NCI-H345 treated with DMSO at 0.1 percent for 48 hours (cell line): ENCODE results near the gene TSLP.

Source experiments
- DNase-seq: peaks from one replicate; lab custom pipeline; 2025; ENCODE audit not compliant: unreplicated experiment; lab: John Stamatoyannopoulos, UW

TSLP gene

GRCh38 chr5:111095982-111096381, 24.5 kb downstream of the TSLP start:
- no peak for DNase-seq

GRCh38 chr5:111099058-111099778, 27.7 kb downstream of the TSLP start:
- no peak for DNase-seq

DNA sequence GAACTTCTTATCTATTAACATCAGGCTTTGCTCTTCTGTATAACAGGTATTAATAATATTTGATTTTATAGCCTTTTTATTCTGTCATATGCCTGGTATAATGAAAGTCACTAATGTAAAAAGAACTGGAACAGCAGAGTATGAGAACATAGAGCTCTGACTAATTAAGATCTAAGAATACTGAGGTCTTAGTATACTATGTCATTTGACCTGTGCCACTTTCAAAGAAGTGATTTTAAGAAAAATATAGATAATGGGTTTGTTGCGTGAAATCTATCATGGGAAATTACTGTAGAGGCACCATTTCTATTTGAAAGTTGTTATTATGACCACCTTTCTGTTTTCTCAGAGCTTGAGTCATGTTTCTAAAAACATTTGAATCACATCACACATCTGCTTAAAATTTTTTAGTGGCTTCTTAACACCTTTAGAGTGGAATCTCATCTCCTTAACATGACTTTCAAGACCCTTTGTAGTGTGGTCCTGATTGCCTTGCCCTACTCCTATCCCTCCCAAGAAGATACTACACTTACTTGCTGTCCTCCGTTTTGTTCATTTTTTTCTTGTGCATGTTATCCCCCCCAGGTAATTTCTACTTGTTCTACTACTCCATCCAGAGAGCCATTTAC, 34.9 kb downstream of the TSLP start:
- no peak for DNase-seq

DNA sequence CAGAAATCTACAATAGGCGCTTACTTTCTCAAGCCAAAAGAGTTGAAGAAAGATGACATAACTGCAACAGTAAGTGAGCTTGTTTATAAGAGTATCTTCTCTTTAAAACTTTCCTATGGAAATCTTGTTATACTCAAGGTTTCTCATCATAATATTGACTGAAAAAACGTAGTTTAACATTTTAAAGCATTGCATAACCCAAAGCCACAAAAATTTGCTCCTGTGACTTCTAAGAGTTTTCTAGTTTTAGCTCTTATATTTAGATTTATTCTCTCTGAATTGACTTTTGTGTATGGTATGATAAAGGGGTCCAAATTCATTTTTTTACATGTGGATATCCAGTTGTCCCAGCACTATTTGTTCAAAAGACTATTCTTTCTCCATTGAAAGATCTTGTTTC, 35.9 kb downstream of the TSLP start:
- no peak for DNase-seq

GRCh38 chr5:111111956-111112355, 40.4 kb downstream of the TSLP start:
- DNase-seq = no peak

DNA sequence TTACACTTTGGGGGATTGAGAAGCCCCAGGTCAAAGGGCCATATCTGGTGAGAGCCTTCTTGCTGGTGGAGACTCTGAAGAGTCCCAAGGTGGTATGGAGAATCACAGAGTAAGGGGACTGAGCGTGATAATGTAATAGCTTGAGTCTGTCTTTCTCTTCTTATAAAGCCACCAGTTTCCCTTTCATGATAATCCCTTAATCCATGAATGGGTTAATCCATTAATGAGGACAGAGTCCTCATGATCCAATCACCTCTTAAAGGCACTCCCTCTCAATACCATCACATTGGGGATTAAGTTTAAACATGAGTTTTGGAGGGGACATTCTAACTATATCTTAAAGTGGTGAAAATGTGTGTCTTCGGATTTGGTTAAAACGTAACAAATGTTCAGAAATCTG, 42.2 kb downstream of the TSLP start:
- no peak for DNase-seq

GRCh38 chr5:111115229-111115628, 43.7 kb downstream of the TSLP start:
- DNase-seq = no peak

DNA sequence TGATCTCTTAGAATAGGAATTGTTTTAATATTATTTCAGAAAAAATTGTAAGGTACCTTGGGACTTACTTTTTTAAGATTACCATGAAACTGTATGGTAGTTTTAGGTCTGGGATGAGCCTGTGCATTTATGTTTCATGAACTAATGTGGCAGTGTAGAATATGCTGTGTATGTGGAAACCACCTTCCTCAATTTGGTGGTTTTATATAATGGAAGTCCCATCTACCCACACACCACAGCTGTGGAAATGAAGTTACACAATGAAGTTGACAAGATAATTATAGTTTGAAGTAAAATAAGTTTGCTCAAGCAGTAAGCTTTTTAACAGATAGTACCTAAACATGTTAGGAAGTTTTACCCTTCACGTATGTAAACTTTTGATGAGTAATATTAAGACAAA, 45.0 kb downstream of the TSLP start:
- no peak for DNase-seq

DNA sequence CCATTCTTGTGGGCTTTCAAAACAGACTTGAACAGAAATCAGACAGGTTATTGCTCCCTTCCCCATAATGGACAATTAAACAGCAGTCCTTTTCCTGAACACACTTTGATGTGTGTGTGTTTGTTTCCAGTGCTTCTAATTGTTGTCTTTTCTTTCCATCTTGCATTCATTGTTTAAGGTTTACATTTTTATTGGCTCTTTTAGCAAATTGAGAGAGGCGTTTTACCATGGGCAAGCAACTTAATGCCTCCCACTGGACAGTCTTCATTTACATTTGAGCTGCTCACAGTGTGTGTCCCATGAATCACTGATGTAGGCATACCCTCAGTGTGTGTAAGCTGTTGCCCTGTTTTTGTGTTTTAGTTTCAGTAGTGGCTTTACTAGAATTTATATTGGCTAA, 45.6 kb downstream of the TSLP start:
- DNase-seq = no peak

DNA sequence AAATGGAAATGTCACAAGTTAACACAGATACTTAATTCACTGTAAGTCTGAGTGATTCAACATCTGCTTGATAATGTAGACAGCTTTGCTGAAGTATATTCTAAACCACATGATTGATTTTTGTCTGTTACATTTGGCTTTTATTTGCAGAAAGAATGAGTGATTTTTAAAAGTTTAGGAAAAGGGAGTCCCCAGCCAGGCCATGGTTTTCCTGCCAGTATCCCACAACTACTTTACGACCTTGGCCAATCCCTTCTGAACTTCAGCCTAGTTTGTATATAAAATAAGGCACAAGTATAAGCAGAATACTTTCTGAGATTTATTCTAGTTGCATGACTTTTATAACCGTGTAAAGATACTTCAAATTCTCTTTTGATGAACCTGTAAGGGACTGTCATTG, 47.7 kb downstream of the TSLP start:
- DNase-seq = no peak

GRCh38 chr5:111119856-111120255, 48.3 kb downstream of the TSLP start:
- DNase-seq = no peak

DNA sequence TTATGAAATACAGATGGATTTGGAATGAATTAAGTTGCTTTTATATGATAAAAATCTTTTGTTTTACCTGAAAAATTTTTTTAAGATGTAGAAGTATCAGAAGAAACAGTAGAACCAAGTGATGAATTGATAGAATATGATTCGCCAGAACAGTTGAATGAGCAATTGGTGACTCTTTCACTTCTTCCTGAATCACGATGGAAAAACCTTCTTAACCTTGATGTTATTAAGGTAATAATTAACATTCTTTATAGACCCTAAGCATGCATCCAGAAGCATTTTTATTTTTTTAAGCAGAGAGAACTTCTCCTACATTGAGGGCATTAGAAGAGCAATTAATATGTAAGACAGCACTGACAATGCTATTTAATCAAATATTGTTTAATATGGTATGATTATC, 49.4 kb downstream of the TSLP start:
- DNase-seq = no peak

GRCh38 chr5:111121926-111122325, 50.4 kb downstream of the TSLP start:
- DNase-seq = no peak

DNA sequence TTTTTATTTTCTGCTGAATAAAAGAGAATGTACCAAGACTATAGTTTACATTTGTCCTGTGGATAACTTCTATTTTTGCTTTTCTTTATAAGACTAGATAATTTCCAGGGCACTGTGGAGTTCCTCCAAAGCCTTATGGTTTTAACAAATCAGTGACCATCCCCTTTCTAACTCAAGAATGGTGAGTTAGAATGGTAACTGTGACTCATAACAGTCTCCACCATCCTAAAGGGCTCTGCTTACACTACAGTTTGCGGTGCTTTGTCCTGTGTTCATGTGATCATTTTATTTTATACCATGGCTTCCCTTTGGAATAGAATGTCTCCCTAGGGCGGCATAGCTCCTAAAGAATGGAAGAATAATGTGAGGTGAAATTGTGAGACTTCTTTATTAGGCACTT, 50.9 kb downstream of the TSLP start:
- no peak for DNase-seq

DNA sequence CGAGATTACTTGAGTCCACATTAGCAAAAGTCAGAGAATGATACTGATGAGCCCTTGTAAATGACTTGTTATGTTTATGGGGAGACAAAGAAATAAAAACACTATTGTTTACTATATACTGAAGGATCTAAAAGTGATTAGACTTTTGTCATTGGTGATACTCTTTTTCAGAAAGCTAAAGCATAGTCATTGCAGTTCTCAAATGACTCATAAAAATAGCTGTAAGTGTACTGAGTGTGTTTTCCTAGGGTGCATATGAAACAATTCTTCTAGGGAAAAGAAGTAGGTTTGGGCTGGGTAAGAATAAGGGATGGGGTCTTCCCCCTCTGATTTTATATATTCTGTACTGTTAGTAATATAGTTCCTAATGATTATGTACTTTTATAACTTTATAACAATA, 53.3 kb downstream of the TSLP start:
- DNase-seq = no peak

GRCh38 chr5:111126896-111127295, 55.4 kb downstream of the TSLP start:
- DNase-seq = no peak
